Peyer's patch (tissue), 4 donors: ENCODE measurements around the gene PRICKLE2. TPM values are rescaled to one million over a fixed set of nuclear protein-coding genes. Genes with fewer than 3 reads are reported as not detected.

Experiments
- DNase-seq, 3 donors: peaks; one replicate each; pipeline ENCODE4 v3.0.0-alpha.2; 2017 to 2019
- H3K27ac ChIP-seq, 4 donors: fragments of 200-600 bp; sonication (generic); one replicate each; pipeline ENCODE4 v1.5.1; 2016 to 2019
- H3K27me3 ChIP-seq, 2 donors: fragments of 200-600 bp; sonication (generic); one replicate each; pipeline ENCODE4 v1.5.1; 2019
- H3K36me3 ChIP-seq, 3 donors: fragments of 200-600 bp; sonication (generic); one replicate each; pipeline ENCODE4 v1.5.1; 2016 to 2019
- H3K4me1 ChIP-seq, 4 donors: fragments of 200-600 bp; sonication (generic); one replicate each; pipeline ENCODE4 v1.5.1; 2016 to 2019
- H3K4me3 ChIP-seq, 4 donors: fragments of 200-600 bp; sonication (generic); 1 replicate in 3 of 4; 2 replicates in 1 of 4; pipeline ENCODE4 v1.5.1; 2016 to 2019; ENCODE audit warnings: mild to moderate bottlenecking in 1 of 4
- H3K9me3 ChIP-seq, 4 donors: fragments of 200-600 bp; sonication (generic); one replicate each; pipeline ENCODE4 v1.5.1; 2016 to 2019; ENCODE audit warnings: mild to moderate bottlenecking in 1 of 4
- CTCF ChIP-seq, 6 experiments: fragments of 450-650 bp in 4 of 6; fragments of 200-600 bp in 2 of 6; sonication (generic) in 1 of 6; IDR thresholded peaks; one replicate each; pipeline ENCODE4 v1.5.1; 2017 to 2019; ENCODE audit warnings: antibody characterized with exemption in 6 of 6, mild to moderate bottlenecking in 3 of 6, moderate library complexity in 1 of 6
- POLR2A ChIP-seq, 2 donors: fragments of 450-650 bp; IDR thresholded peaks; one replicate each; pipeline ENCODE4 v1.5.1; 2017; ENCODE audit warnings: antibody characterized with exemption in 2 of 2, mild to moderate bottlenecking in 2 of 2, moderate library complexity in 2 of 2
- total RNA-seq, 4 donors: library from RNA; depleted of rRNA; stranded (reverse); fragments of >200 nt; gene quantifications; one replicate each; pipeline ENCODE4 v1.1.0, GENCODE V29; 2016

The PRICKLE2 gene
- total RNA-seq, 4 donors from 2014 or later, result 3.5 to 22.3 (median 11.8) TPM

- TF ChIP-seq CTCF (IDR thresholded peaks at IDR 0.05) (no peak), POLR2A (IDR thresholded peaks at IDR 0.05) (no peak)
- H3K27ac ChIP-seq, result no peak overlapping the region
- H3K4me3 ChIP-seq, result no peak overlapping the region
- no peaks in the 10 kb centered on the region for H3K27me3 ChIP-seq
- DNase-seq, result no peak
- H3K4me1 ChIP-seq, result no peaks in the 10 kb centered on the region
- H3K36me3 ChIP-seq, result no peaks in the 10 kb centered on the region
- H3K9me3 ChIP-seq, result no peaks in the 10 kb centered on the region
Measured at GRCh38 chr3:64056606-64057180, 168.6 kb downstream of the PRICKLE2 start.

GRCh38 chr3:64055076-64055475, 170.2 kb downstream of the PRICKLE2 start:
- no peak overlapping the region for H3K4me3 ChIP-seq
- no peaks in the 10 kb centered on the region for H3K9me3 ChIP-seq
- H3K27me3 ChIP-seq, result no peaks in the 10 kb centered on the region
- no peaks in the 10 kb centered on the region for H3K4me1 ChIP-seq
- no peak overlapping the region for H3K27ac ChIP-seq
- no peaks in the 10 kb centered on the region for H3K36me3 ChIP-seq
- DNase-seq, result no peak
- no peak for TF ChIP-seq POLR2A (IDR thresholded peaks at IDR 0.05)
- TF ChIP-seq CTCF (IDR thresholded peaks at IDR 0.05), result no peak

GRCh38 chr3:64054488-64054887, 170.8 kb downstream of the PRICKLE2 start:
- Histone ChIP-seq H3K9me3 (no peaks in the 10 kb centered on the region), H3K27ac (no peak overlapping the region), H3K27me3 (no peaks in the 10 kb centered on the region), H3K4me1 (no peaks in the 10 kb centered on the region), H3K36me3 (no peaks in the 10 kb centered on the region), H3K4me3 (no peak overlapping the region)
- no peak for TF ChIP-seq POLR2A (IDR thresholded peaks at IDR 0.05)
- TF ChIP-seq CTCF (IDR thresholded peaks at IDR 0.05), result no peak
- no peak for DNase-seq

- Histone ChIP-seq H3K27ac (no peak overlapping the region), H3K4me3 (no peak overlapping the region), H3K27me3 (no peaks in the 10 kb centered on the region), H3K4me1 (no peaks in the 10 kb centered on the region), H3K36me3 (no peaks in the 10 kb centered on the region), H3K9me3 (no peaks in the 10 kb centered on the region)
- TF ChIP-seq POLR2A (IDR thresholded peaks at IDR 0.05), result no peak
- DNase-seq, result no peak
Measured at GRCh38 chr3:64053581-64053980, 171.7 kb downstream of the PRICKLE2 start.

GRCh38 chr3:64053117-64053516, 172.1 kb downstream of the PRICKLE2 start:
- Histone ChIP-seq H3K9me3 (no peaks in the 10 kb centered on the region), H3K36me3 (no peaks in the 10 kb centered on the region), H3K27ac (no peak overlapping the region), H3K4me1 (no peaks in the 10 kb centered on the region), H3K27me3 (no peaks in the 10 kb centered on the region), H3K4me3 (no peak overlapping the region)
- no peak for DNase-seq
- TF ChIP-seq CTCF (IDR thresholded peaks at IDR 0.05), result no peak
- no peak for TF ChIP-seq POLR2A (IDR thresholded peaks at IDR 0.05)

GRCh38 chr3:64049832-64050231, 175.4 kb downstream of the PRICKLE2 start:
- Histone ChIP-seq H3K4me3 (no peak overlapping the region), H3K4me1 (no peaks in the 10 kb centered on the region), H3K36me3 (no peaks in the 10 kb centered on the region), H3K27me3 (no peaks in the 10 kb centered on the region), H3K9me3 (no peaks in the 10 kb centered on the region), H3K27ac (no peak overlapping the region)
- TF ChIP-seq CTCF (IDR thresholded peaks at IDR 0.05) (no peak), POLR2A (IDR thresholded peaks at IDR 0.05) (no peak)
- DNase-seq, result no peak
